Measurements from ENCODE around the gene CCNB1IP1. TPM values are rescaled to one million over a fixed set of nuclear protein-coding genes. Genes with fewer than 3 reads are reported as not detected.
"Not testable (repeated sequence)": the region's sequence is repeated elsewhere in the genome, so short reads cannot be mapped to it uniquely, and the experiment has no call there.

Gene CCNB1IP1
- total and polyA plus RNA-seq, 2 of the 4 experiments (the other 2 are of a cell fraction) = 27.5 to 34.6 TPM

GRCh38 chr14:20341032-20341431 lies 8.0 kb upstream of the CCNB1IP1 start:
- H3K9ac ChIP-seq (ENCODE audit: low read depth, low read length); H2AFZ ChIP-seq (replicated peaks; ENCODE audit: low read length, poor library complexity); H3K9me3 ChIP-seq (ENCODE audit: control insufficient read depth, insufficient read depth, low read length); H2BK5ac ChIP-seq (ENCODE audit: low read depth, low read length, poor library complexity, severe bottlenecking); intact Hi-C loops (cut with micrococcal nuclease); H3K4me3 ChIP-seq (ENCODE audit: insufficient read depth, low read depth, low read length); ATAC-seq (ENCODE audit: low read depth); H2BK15ac ChIP-seq (ENCODE audit: low read depth, low read length); H3K14ac ChIP-seq (replicated peaks; ENCODE audit: low read depth, low read length); DNase-seq; H4K5ac ChIP-seq (ENCODE audit: low read depth, low read length); H3K18ac ChIP-seq (ENCODE audit: low read depth, low read length); H3K56ac ChIP-seq (ENCODE audit: extremely low read depth, insufficient read depth, low read length); BruUV-seq (replicated peaks); H2BK20ac ChIP-seq (ENCODE audit: low read depth, low read length); H3K23ac ChIP-seq (ENCODE audit: low read depth, low read length); H3K27me3 ChIP-seq (ENCODE audit: control insufficient read depth, insufficient read depth, low read length); H2BK120ac ChIP-seq (ENCODE audit: low read depth, low read length); H3K36me3 ChIP-seq (ENCODE audit: control insufficient read depth, insufficient read depth, low read length); H3K4me2 ChIP-seq (ENCODE audit: low read depth, low read length); POLR2A ChIA-PET (ENCODE audit: unreplicated experiment); H3K4me1 ChIP-seq (ENCODE audit: control insufficient read depth, insufficient read depth, low read length); H4K8ac ChIP-seq (ENCODE audit: low read depth in 2 of 2, low read length in 2 of 2); dilution Hi-C loops (cut with HindIII; ENCODE audit: low sequenced_read_pairs, unreplicated experiment); H3K4ac ChIP-seq (ENCODE audit: low read depth, low read length); H3K27ac ChIP-seq (ENCODE audit: insufficient read depth, low read length); H4K20me1 ChIP-seq (ENCODE audit: insufficient read depth, low read length); H2AK9ac ChIP-seq (replicated peaks; ENCODE audit: low read depth, low read length, poor library complexity); H3K9me1 ChIP-seq (ENCODE audit: insufficient read depth, low read length); H4K91ac ChIP-seq (ENCODE audit: insufficient read depth, low read depth, low read length); H2AK5ac ChIP-seq (ENCODE audit: low read depth, low read length): not testable (repeated sequence)
- H3K79me1 ChIP-seq (ENCODE audit: low read depth in 1 of 2, low read length in 2 of 2) = peaks cover 3 to 14% of the 10 kb centered on the region in 2 experiments; a peak in 2 of 4 replicates
- in situ Hi-C loops (cut with MboI; ENCODE audit: low sequenced_read_pairs) = loop anchor here (25.0 kb wide), 2 partner anchors 646 to 746 kb away; partner anchors contain the start of genes METTL17, SLC39A2 and ZNF219
- WGBS, 2 experiments (ENCODE audit: extremely low coverage in 2 of 2, insufficient read length in 1 of 2) = no CpG with 5 or more reads among the region's 4 CpGs
- CTCF ChIA-PET = interaction anchor here (0.7 to 3.3 kb wide), 2 partner anchors 14 to 73 kb away, joined by 3 to 17 read pairs; partner anchors contain the start of gene TEP1

Data from IMR-90 (cell line).